Activated CD8-positive, alpha-beta T cell treated with anti-CD3 and anti-CD28 coated beads for 36 hours (primary cell): ENCODE data around the gene UBA5. TPM values are rescaled to one million over a fixed set of nuclear protein-coding genes. Genes with fewer than 3 reads are reported as not detected.
A peak's percentile ranks its signal among the peaks of the same experiment; 100 is the strongest.

ENCODE experiments used
- ATAC-seq: fragments of 200-7000 bp; cut with Tn5 transposase; one replicate; pipeline ENCODE4 v1.10.0; 2021; ENCODE audit warnings: mild to moderate bottlenecking, moderate library complexity
- CTCF ChIA-PET: fragments of 350-600 bp; sonication (Branson Sonifier 250); formaldehyde crosslinking; loops from one replicate; lab custom pipeline; 2021; ENCODE audit warnings: antibody characterized with exemption; lab: Charles Lee
- POLR2A ChIA-PET: fragments of 350-600 bp; sonication (Branson Sonifier 250); formaldehyde crosslinking; loops from one replicate; lab custom pipeline; 2021; ENCODE audit warnings: antibody characterized with exemption; lab: Charles Lee
- DNase-seq: peaks from one replicate; pipeline ENCODE4 v3.0.0-alpha.2; 2020
- H3K27ac Mint-ChIP-seq: one replicate; pipeline ENCODE4 v1.8.0; 2021; ENCODE audit warnings: mild to moderate bottlenecking, mixed read lengths
- H3K27me3 Mint-ChIP-seq: one replicate; pipeline ENCODE4 v1.8.0; 2021; ENCODE audit warnings: mixed read lengths
- H3K36me3 Mint-ChIP-seq: one replicate; pipeline ENCODE4 v1.8.0; 2021; ENCODE audit warnings: low read depth, mixed read lengths
- H3K4me1 Mint-ChIP-seq: one replicate; pipeline ENCODE4 v1.8.0; 2021; ENCODE audit warnings: low read depth, mixed read lengths
- H3K4me3 Mint-ChIP-seq: one replicate; pipeline ENCODE4 v1.8.0; 2021; ENCODE audit warnings: mild to moderate bottlenecking, moderate library complexity, mixed read lengths
- H3K9me3 Mint-ChIP-seq: one replicate; pipeline ENCODE4 v1.8.0; 2021; ENCODE audit warnings: mixed read lengths
- CTCF ChIP-seq: fragments of 200-600 bp; IDR thresholded peaks from one replicate; pipeline ENCODE4 v1.8.0; 2022; ENCODE audit warnings: antibody characterized with exemption, mild to moderate bottlenecking
- intact Hi-C: fragments of 100-400 bp; cut with micrococcal nuclease; formaldehyde crosslinking; loops from one replicate; pipeline ENCODE4 v1.10.0; 2022
- total RNA-seq, 2 experiments: library from RNA; stranded (reverse); gene quantifications; one replicate each; pipeline ENCODE4 v1.2.3, GENCODE V29; 2021

The UBA5 gene
- total RNA-seq, 2 experiments from 2014 or later = 67.7 to 69.4 TPM

GRCh38 chr3:132655471-132655870, 4.7 kb upstream of the UBA5 start:
- intact Hi-C loops = loop anchor here (5.0 kb wide), 1 partner anchor 113 kb away; no protein-coding TSS in a partner anchor
- CTCF ChIA-PET = interaction anchor here (2.2 kb wide), 1 partner anchor 13 kb away, joined by 8 read pairs; no protein-coding TSS in a partner anchor
- H3K9me3 Mint-ChIP-seq = no peaks in the 10 kb centered on the region

GRCh38 chr3:132657869-132658747, 2.0 kb upstream of the UBA5 start:
- ChIA-PET CTCF (interaction anchor here (0.7 to 4.3 kb wide), 6 partner anchors 16 to 937 kb away, joined by 3 to 15 read pairs (median 3); no protein-coding TSS in a partner anchor), POLR2A (interaction anchor here (0.6 kb wide), 1 partner anchor 12 kb away, joined by 3 read pairs; no protein-coding TSS in a partner anchor)
- ATAC-seq (no peak), DNase-seq (no peak)
- Mint-ChIP-seq H3K27ac (no peak overlapping the region), H3K4me1 (peaks cover 37% of the 10 kb centered on the region), H3K4me3 (peak overlapping the region; percentile 92), H3K9me3 (no peaks in the 10 kb centered on the region), H3K27me3 (no peaks in the 10 kb centered on the region), H3K36me3 (peaks cover 12% of the 10 kb centered on the region)
- TF ChIP-seq CTCF = no peak
- intact Hi-C loops = loop anchor here (5.0 kb wide), 1 partner anchor 116 kb away; no protein-coding TSS in a partner anchor

More at GRCh38 chr3:132655471-132655870, 4.7 kb upstream of the UBA5 start:
- Mint-ChIP-seq H3K36me3 (peaks cover 6% of the 10 kb centered on the region), H3K4me1 (peaks cover 25% of the 10 kb centered on the region), H3K27me3 (no peaks in the 10 kb centered on the region), H3K4me3 (no peak overlapping the region), H3K27ac (no peak overlapping the region)
- ATAC-seq (no peak), DNase-seq (no peak)
- TF ChIP-seq CTCF = no peak
- POLR2A ChIA-PET = no interaction called here

- POLR2A ChIA-PET = interaction anchor here (0.6 kb wide), 1 partner anchor 13 kb away, joined by 3 read pairs; no protein-coding TSS in a partner anchor
- CTCF ChIA-PET = interaction anchor here (0.7 to 4.3 kb wide), 6 partner anchors 17 to 123 kb away, joined by 3 to 15 read pairs (median 3); no protein-coding TSS in a partner anchor
- TF ChIP-seq CTCF = no peak
- Mint-ChIP-seq H3K27ac (peak overlapping the region; percentile 93), H3K27me3 (no peaks in the 10 kb centered on the region), H3K9me3 (no peaks in the 10 kb centered on the region), H3K36me3 (peaks cover 17% of the 10 kb centered on the region), H3K4me1 (peaks cover 45% of the 10 kb centered on the region), H3K4me3 (peak overlapping the region; percentile 92)
- no peak for ATAC-seq
- DNase-seq = peak; percentile 15
- intact Hi-C loops = loop anchor here (5.0 kb wide), 1 partner anchor 117 kb away; no protein-coding TSS in a partner anchor
These were observed 1.1 kb upstream of the UBA5 start for GRCh38 chr3:132659000-132659364.

GRCh38 chr3:132659365-132660051, 621 bp upstream of the UBA5 start, which contains the start of gene ACAD11:
Gene ACAD11 (minus strand): TSS chr3:132659809. CDS start chr3:132659751, 58 bp downstream.
- no peaks in the 10 kb centered on the region for H3K9me3 Mint-ChIP-seq
- peak within 1 kb of the TSS; percentile 92 for H3K4me3 Mint-ChIP-seq
- H3K4me1 Mint-ChIP-seq = peaks cover 49% of the 10 kb centered on the region
- peak; percentile 64 for TF ChIP-seq CTCF
- peak; percentile 59 for ATAC-seq
- DNase-seq = peak; percentile 70
- POLR2A ChIA-PET = interaction anchor here (1.2 kb wide), 1 partner anchor 8 kb away, joined by 3 read pairs; no protein-coding TSS in a partner anchor
- CTCF ChIA-PET = interaction anchor here (0.7 to 4.3 kb wide), 7 partner anchors 17 to 124 kb away, joined by 3 to 15 read pairs (median 3); no protein-coding TSS in a partner anchor
- H3K27ac Mint-ChIP-seq = peak within 1 kb of the TSS; percentile 93
- H3K36me3 Mint-ChIP-seq = peaks cover 18% of the 10 kb centered on the region
- H3K27me3 Mint-ChIP-seq = no peaks in the 10 kb centered on the region
- intact Hi-C loops = loop anchor here (5.0 kb wide), 1 partner anchor 117 kb away; no protein-coding TSS in a partner anchor
